DLD1 (cell line): Measurements from ENCODE around the gene PODXL.

ENCODE experiments used
- in situ Hi-C: cut with HindIII; loops from 2 replicates; pipeline ENCODE4 v1.10.0; 2017; ENCODE audit warnings: low sequenced_read_pairs

Gene PODXL

DNA sequence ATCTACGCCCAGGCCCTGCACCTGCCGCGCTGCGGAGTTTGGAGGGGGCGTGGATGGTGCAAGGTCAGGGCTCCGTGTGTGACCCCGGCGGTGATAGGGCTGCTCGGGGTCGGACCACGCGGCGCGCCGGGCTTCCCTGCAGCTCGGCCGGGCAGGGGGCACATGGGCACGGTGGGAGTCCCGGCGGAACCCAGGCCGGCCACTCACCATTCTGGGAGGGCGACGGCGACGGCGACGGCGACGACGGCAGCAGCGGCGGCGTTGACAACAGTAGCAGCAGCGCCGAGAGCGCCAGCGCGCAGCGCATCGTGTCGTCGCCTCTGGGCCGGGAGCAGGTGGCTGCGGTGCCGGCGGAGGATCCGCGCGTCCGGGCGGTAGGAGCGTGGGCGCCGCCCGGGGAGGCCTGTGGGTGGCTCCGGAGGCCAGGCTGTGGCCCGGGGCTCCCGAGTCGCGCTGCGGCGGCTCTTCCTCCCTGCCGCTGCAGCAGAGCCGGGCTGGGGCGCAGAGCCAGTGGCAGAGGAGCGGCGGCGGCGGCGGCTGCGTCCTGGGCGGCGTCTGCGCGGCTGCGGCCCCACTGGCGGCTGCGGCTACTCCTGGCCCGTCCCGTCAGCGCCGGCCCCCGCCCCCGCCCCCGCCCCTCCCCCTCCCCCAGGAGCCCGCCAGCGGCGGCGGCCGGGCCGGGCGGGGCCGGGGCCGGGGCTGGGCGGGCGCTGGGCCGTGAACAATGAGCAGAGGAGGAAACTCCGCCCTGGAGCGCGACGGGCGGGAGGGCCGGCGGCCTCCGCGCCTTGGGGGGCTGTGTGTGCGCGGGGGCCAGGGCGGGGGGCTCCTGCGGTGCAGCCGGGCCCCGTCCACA, at the start of gene PODXL:
Gene PODXL (minus strand): TSS at position 576 of the 856 bp plus-strand sequence. CDS start 269 bp downstream, at position 307.
- in situ Hi-C loops, result no loop called here

DNA sequence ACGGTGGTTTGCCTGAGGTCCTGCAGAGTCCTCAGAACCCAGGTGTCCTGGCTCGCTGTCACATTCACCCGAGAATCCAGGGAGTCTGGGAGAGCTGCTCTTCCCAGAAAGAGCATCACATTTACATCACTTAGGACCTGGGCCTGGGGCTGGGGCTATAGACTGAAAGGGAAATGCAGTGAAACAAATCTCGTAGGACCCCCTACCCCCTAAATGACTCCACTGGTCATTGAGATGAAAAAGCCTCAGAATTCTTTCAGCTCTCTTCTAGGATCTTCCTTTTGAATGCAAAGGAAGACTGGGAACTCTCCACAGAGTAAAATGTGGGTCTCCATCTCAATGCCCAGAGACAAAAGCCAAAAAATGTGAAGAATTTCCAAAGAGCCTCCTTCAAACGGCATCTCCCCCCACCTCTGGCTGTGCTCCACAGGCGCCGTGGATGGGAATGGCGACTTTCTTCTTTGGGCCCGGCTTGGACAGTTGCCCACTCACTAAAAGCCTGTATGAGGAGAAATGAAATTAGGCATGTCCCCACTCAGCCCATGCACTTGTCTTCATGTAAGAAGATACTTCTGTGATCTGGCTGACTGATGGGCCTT, 49.0 kb upstream of the PODXL start:
- in situ Hi-C loops, result no loop called here

GRCh38 chr7:131604841-131605279, 48.4 kb upstream of the PODXL start:
- in situ Hi-C loops, result no loop called here

- in situ Hi-C loops, result no loop called here
Measured at GRCh38 chr7:131603932-131604331, 47.5 kb upstream of the PODXL start.

DNA sequence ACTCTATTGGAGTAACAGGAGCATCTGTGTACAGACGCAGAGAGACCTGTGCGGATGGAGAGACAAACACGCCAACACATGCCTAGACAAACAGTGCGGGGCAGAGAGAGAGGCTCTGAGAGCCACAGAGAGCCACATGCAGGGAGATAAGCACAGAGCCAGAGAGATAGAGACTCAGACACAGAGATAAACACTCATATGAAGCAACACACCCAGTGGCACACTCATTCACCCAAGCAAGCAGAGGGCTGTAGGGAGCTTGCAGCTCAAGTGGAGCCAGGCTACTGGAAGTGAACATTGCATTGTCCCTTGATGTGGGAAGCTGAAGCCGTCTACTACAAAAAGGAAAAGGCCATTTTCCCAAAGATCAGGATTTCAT, 46.6 kb upstream of the PODXL start:
- in situ Hi-C loops, result no loop called here

DNA sequence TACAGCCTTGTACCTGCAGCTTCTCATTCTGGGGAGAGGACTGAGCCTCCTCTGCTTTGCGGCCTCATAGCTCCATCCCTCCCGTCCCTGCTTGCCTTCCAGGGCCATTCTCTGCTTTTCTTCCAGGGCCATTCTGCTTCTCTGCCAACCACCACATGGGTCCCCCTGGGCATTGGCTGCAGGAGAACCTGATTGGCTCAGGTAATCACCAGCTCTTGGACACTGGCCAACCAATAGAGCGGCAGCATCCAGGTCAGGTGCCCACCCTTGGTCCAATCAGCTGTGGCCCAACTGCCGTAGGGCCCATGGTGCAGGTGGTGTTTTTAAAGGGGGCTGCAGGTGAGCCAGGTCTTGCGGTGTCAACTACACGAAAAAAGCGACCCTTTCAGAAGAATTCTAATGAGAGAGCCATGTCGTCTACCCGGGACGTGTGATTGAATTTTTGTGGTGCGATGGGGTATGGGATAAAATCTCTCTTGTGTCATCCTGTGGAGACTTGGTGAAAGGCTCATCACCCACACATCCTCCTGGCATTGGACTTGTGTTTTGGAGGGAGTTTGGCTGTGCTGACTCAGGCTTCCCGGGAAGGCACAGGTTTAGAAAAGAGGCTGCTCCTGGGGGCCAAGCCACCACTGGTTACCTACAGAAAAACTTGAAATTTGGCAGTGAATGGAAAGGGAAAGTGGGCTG, 46.0 kb upstream of the PODXL start:
- in situ Hi-C loops, result no loop called here

- in situ Hi-C loops, result no loop called here
Measured at GRCh38 chr7:131600085-131600881, 43.9 kb upstream of the PODXL start.

DNA sequence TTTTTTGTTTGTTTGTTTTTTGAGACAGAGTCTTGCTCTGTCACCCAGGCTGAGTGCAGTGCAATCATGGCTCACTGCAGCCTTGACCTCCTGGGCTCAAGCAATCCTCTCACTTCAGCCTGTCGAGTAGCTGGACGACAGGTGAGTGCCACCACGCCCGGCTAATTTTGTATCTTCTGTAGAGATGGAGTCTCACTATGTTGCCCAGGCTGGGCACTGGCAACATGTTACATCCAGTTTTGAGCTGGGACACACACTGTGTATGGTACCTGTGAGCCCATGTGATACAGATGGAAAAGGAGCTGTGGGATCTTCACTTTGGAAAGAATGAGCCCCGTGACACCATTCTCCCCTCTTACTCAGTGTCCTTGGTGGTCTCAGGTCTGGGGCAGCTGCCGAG, 40.4 kb upstream of the PODXL start:
- in situ Hi-C loops, result no loop called here

DNA sequence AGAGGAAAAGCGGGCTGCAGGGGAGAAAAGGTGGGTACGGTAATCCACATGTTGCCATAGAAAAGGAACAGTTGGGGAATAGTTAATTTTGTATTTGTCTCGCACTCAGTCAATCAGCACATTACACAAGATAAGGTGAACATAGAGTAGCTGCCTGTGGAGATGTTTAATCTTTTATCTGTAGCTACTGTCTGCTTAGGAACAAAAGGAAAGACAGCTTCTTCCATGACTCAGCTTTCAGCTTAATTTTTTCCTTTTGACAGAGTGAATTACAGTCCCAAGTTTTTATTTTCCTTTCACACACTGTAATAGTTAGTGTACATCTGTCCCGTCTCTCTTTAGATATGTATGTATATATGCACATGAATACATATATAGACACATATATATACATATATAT, 39.3 kb upstream of the PODXL start:
- in situ Hi-C loops, result no loop called here

- in situ Hi-C loops, result no loop called here
Measured at GRCh38 chr7:131591687-131592319, 35.4 kb upstream of the PODXL start.

- in situ Hi-C loops, result no loop called here
Measured at GRCh38 chr7:131587315-131587923, 31.0 kb upstream of the PODXL start.

GRCh38 chr7:131586759-131587158, 30.3 kb upstream of the PODXL start:
- in situ Hi-C loops, result no loop called here

GRCh38 chr7:131586259-131586658, 29.8 kb upstream of the PODXL start:
- in situ Hi-C loops, result no loop called here

DNA sequence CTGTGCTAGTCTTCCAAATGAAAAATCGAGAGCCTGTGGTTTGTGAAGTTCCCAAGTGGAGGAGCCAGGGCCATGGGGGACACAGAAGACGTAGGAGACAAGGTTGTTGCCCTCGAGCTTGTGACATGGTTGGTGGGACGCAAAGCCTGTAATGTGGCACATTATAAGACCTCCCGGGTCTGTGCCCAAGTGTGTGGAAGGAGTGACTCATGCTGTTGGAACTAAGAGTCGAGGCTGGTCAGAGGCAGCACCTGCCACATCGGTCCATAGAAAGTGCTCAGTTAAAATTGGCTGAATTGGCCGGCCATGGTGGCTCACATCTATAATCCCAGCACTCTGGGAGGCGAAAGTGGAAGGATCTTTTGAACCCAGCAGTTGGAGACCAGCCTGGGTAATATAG, 27.0 kb upstream of the PODXL start:
- in situ Hi-C loops, result no loop called here

GRCh38 chr7:131581241-131582051, 25.0 kb upstream of the PODXL start:
- in situ Hi-C loops, result no loop called here

- in situ Hi-C loops, result no loop called here
Measured at GRCh38 chr7:131578602-131579001, 22.2 kb upstream of the PODXL start.

DNA sequence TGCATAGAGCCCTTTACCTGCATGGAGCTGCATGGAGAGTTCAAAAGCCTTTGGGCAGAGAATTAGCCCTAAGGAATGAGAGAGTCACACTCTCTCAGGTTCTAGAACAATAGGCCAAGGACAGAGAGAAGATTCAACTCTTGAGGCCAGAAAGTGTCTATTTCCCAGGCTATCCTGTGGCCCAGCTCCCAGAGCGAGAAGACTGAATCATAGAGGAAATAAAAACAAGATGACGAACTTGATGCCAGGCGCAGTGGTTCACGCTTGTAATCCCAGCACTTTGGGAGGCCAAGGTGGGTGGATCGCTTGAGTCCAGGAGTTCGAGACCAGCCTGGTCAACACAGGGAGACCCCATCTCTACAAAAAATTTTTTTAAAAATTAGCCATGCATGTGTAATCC, 18.3 kb upstream of the PODXL start:
- in situ Hi-C loops, result no loop called here

GRCh38 chr7:131570401-131570800, 14.0 kb upstream of the PODXL start:
- in situ Hi-C loops, result no loop called here

GRCh38 chr7:131568970-131569369, 12.5 kb upstream of the PODXL start:
- in situ Hi-C loops, result no loop called here
